Stimulated activated CD4-positive, alpha-beta T cell treated with anti-CD3 and anti-CD28 coated beads, TNF-alpha, amount 100 ng/mL, for 4 hours (primary cell): ENCODE results near the gene ANO7.

Experiments
- DNase-seq, 3 experiments: peaks; one replicate each; pipeline ENCODE4 v3.0.0-alpha.2; 2020; ENCODE audit warnings: low read depth in 3 of 3

The ANO7 gene

DNA sequence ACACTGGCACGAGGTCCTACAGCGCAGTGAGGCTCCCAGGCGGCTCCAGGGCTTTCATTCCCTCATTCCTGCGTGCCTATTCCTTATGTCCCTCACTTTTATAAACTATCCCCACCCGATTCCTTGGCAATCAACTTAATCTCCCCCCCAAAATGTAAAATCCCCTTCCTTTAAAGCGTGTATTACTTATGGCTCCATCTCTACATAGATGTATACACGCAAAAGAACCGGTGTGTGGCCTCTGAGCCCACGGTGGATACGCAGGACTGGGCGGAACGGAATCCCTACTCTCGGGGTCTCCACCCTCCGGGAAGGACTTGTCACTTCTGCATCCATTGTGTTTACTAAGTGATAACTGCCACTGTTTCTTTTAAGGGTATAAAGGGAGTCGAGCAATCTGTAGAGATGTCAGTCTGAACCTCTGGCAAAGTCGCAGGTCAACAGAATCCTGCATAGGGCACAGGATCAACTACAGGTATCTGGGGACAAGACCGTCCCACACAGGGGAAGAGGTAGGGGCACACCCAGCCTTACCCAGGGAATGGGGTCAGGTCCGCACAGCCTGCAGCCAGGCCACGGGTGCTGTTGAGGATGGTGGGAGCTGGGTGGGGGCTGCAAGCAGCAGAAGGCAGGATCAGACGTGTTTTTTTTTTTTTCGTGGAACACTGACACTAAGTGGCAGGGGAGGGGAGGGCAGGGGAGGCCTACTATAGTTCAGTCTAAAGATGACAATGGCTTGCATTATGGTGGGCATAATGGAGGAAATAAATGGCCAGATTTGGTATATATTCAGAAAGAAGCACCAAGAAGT is 84.9 kb downstream of the ANO7 start:
- no peak for DNase-seq

- no peak for DNase-seq
Measured at GRCh38 chr2:241274127-241274526, 85.7 kb downstream of the ANO7 start.
